GM10266 (cell line): ENCODE data around the gene CAMTA1.

Source experiments
- DNase-seq: peaks from one replicate; pipeline ENCODE4 v3.0.0; 2012; ENCODE audit errors: extremely low spot score
- TF ChIP-seq, protein P1 (sequence below): IDR thresholded peaks from 2 replicates; pipeline ENCODE4 v1.5.1; 2012; ENCODE audit warnings: mild to moderate bottlenecking, low read depth; ENCODE audit not compliant: control insufficient read depth, insufficient read depth; ENCODE audit errors: missing control alignments

CAMTA1 gene

GRCh38 chr1:7531562-7532340 is 746.5 kb downstream of the CAMTA1 start:
- TF ChIP-seq, protein P1, sequence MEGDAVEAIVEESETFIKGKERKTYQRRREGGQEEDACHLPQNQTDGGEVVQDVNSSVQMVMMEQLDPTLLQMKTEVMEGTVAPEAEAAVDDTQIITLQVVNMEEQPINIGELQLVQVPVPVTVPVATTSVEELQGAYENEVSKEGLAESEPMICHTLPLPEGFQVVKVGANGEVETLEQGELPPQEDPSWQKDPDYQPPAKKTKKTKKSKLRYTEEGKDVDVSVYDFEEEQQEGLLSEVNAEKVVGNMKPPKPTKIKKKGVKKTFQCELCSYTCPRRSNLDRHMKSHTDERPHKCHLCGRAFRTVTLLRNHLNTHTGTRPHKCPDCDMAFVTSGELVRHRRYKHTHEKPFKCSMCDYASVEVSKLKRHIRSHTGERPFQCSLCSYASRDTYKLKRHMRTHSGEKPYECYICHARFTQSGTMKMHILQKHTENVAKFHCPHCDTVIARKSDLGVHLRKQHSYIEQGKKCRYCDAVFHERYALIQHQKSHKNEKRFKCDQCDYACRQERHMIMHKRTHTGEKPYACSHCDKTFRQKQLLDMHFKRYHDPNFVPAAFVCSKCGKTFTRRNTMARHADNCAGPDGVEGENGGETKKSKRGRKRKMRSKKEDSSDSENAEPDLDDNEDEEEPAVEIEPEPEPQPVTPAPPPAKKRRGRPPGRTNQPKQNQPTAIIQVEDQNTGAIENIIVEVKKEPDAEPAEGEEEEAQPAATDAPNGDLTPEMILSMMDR = no peak
- DNase-seq = no peak

DNA sequence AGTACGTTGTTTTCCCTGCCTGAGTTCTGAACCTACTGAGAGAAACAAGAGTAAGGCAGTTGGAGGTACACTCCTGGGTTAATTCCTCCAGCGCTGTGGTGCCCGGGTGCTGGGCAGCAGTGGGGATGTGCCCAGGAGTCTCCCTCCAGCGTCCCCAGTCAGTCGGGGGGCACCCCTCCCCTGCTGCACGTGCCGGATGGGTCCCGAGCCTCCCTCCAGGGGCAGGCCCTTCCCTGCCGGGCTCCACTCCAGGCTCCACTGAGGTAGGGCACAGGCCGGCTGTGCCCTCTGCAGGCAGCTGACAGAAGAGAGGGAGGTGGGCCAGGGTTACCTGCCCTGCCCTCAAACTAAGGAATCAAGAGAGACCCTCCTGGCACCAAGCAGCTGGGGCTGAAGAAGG is 747.8 kb downstream of the CAMTA1 start:
- TF ChIP-seq, protein P1 = no peak
- no peak for DNase-seq

GRCh38 chr1:7534061-7534825 is 749.0 kb downstream of the CAMTA1 start:
- TF ChIP-seq, protein P1 = no peak
- DNase-seq = no peak

DNA sequence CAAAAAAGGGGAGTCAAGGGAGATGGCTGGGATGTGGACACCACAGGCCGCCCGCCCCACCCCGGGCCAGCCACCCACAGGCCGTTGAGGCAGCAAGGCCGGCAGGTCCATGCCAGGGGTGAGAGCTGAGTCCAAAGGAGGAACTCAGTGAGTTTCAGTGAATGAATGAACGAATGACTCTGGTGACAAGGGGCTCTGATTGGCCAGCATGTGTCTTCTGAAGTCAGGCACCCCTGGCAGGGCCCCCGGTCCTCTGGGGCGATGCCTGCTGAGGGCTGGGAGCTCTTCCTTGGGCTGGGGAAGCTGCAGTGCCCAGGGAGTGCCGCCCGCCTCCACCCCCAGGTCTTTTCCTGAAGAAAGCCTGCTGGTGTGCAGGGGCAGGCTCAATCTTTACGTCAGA is 749.8 kb downstream of the CAMTA1 start:
- no peak for DNase-seq
- TF ChIP-seq, protein P1 = no peak

DNA sequence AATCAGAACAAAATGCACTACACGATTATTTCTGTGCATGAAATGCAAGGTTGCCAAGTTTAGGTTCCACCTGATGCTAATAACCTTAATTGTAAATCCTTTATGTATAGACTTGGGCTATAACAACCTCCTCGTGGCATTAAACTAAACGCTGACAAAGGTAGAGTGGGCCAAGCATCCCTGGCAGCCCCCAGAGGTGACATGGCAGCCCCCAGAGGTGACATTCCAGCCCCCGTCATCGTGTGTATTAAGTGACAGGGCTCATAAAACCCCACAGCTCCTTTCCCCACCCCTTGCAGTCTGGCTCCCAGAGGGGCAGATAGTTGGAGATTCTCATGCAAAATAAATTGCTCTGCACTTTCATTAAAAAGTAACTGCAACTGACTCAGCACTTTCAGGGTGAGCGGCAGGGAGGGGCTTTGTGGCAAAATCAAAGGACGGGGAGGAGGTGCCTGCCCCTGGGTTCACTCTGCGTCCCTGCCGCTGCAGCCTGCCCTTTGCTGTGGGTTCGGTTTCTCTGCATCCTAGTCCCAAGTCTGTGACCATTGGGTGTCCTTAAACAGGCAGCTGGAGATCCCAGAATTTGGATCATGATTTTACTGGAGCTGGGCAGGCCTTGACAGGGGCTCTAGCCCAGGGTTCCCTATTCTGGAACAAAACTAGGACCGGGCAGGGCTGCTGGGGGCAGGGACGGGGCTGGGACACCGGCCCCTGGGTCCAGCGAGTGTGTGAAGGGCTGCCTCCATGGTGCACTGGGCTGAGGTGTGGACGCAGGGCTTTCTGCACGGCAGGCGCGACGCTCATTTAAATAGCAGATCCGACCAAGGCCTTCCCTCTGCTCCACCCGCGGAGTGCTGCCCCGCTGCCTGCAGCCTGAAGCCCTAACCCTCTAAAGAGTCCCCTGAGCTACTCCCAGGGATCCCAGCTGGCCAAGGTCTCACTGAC is 751.0 kb downstream of the CAMTA1 start:
- no peak for DNase-seq
- TF ChIP-seq, protein P1 = no peak

DNA sequence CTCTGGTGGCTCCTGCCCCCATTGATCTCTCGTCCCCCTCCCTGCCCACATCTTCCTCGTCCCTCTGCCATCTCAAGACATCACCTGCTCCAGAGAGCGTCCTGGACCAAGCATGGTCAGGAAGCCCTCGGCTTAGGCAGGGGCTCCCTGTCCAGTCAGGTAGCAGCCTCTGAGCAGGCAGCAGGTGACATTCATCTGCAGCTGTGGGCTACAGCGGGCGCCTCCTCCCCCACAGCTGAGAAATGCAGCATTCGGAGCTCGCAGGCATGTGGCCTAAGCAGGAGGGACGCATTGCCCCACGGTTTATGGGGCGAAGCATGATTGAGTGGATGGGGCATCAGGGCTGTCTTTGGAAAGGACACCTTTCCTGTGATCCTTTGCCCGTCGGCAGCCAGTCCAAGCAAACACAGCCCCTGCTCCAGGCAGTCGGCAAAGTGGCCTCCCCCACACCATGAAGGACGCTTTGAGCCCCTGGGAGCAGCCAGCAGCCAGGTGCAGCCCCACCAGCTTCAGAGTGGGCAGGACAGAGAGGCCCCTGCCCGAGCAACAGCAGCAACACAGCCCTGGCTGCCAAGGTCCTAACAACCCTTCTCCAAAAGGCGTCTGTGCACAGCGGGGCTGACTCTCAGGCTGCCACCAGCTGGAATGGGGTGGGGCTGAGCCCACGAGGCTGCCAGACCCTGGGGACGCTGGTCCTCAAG is 751.8 kb downstream of the CAMTA1 start:
- TF ChIP-seq, protein P1 = no peak
- DNase-seq = no peak
